Stimulated activated CD8-positive, alpha-beta memory T cell treated with anti-CD3 and anti-CD28 coated beads, Interleukin-4, amount 100 ng/mL, for 24 hours (primary cell): ENCODE measurements around the gene GRID2.

ENCODE experiments used
- DNase-seq: peaks from one replicate; pipeline ENCODE4 v3.0.0-alpha.2; 2020; ENCODE audit warnings: low read depth

GRID2 gene

GRCh38 chr4:93684571-93684970 is 1380.8 kb downstream of the GRID2 start:
- no peak for DNase-seq

- DNase-seq, result no peak
Measured at GRCh38 chr4:93687304-93687703, 1383.5 kb downstream of the GRID2 start.

GRCh38 chr4:93688978-93689377 is 1385.2 kb downstream of the GRID2 start:
- no peak for DNase-seq

DNA sequence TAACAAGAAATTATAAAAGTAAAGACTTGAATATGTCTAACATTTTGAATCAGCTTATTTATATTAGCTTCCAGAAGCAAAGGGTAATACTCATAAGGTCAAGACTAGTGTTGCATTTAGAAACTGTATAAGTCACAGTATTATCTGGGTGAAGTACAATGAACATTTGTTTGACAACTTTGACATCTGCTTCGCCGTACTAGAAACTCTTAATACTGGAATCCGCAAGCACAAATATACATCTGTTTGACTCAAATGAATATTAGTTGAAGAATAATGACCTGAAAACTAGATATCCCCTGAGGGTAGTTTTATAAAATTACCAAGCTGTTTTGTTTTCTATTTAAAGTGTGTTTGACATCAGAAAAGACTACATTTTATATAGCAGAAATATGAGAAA is 1389.4 kb downstream of the GRID2 start:
- DNase-seq, result no peak

GRCh38 chr4:93698686-93699085 is 1394.9 kb downstream of the GRID2 start:
- DNase-seq, result no peak

GRCh38 chr4:93700571-93700970 is 1396.8 kb downstream of the GRID2 start:
- no peak for DNase-seq

GRCh38 chr4:93710101-93710846 is 1406.5 kb downstream of the GRID2 start:
- DNase-seq, result no peak

GRCh38 chr4:93710847-93711430 is 1407.2 kb downstream of the GRID2 start:
- no peak for DNase-seq

- no peak for DNase-seq
Measured at GRCh38 chr4:93718233-93718632, 1414.5 kb downstream of the GRID2 start.

- no peak for DNase-seq
Measured at GRCh38 chr4:93719552-93719951, 1415.8 kb downstream of the GRID2 start.

DNA sequence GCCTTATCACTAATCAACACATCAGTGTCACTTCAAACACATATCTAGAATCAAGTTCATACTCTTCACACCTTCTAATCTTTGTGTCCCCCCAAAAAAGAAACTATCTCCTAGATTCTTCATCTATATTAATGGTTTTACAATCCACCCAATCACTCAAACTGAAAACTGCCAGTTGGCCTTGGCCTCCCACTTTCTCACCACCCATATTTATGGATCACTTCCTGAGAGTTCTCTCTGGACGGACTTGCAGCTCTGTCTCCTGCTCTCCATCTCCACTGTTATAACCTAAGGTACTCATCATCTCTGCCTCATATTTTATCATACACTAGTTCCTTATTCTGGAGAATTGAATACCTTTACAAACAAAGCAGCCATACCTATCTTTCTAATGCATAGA is 1418.7 kb downstream of the GRID2 start:
- DNase-seq, result no peak

DNA sequence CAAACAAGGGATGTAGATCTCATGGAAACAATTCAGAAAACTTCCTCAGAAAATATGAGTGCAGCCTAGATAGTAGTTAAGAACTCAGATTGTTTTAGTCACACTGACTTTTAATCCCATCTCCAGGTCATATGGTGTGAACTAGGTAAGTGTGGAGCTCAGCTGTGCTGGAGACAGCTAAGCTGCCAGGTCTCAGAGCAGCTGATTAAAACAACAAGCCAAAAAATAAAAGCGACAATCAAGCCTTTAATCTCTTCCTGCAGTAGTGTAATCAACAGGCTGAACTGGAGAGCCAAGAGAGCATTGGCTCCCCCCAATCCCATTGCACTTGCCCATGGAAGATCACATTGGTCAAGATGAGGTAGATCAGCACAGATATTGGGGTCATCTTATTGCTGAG is 1426.5 kb downstream of the GRID2 start:
- no peak for DNase-seq

- DNase-seq, result no peak
Measured at GRCh38 chr4:93730760-93731159, 1427.0 kb downstream of the GRID2 start.

DNA sequence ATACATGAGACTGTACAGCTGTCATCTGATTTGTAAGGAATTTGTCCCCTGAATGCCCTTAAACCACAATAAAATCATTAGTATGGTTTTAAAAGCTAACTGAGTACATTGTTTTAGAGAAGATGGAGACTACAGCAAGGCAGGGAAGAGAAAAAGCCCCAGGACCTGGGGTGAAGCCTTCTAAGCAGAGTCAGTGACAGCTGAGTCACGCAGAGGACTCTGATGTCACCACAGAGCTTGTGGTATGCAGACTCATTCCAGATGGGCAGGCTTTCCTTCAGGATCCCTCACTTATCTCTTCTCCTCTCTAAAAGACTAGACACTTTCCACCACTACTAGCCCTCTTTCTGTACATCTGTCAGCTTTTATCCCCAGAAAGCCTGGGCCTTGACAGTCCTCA is 1427.7 kb downstream of the GRID2 start:
- DNase-seq, result no peak

DNA sequence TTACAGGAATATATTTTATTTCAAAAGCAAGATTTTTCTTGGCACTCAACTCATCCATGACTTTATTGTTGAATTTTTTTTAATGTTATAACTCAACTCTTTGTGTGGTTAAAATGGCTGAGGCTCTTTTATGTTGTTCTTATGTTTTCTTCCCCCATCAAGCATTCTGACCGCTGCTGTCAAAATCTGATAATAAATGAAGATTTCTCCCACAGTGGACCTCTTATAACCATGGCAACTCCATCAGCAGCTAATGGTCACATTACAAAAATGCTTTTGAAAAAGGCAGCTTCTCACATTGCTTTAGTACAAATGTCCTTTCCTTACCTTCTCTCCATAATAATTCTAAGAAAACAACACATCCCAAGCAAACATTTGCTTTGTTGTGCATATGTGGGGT is 1428.7 kb downstream of the GRID2 start:
- DNase-seq, result no peak

DNA sequence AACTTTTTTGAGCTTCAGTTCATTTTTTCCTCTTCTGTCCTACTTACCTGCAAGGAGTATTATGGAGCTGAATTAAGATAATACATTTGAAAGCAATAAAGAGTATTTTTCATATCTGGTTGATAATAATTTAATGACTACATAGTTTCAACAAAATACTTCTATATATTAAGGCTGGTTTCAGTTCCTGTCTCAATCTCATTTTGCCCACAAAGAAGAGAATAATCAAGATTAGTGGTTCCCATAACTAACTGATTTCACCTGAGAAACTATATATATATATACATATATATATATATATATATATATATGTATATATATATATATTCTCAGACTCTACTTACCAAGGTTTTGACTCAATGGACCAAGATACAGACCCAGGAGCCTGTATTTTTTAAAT is 1437.1 kb downstream of the GRID2 start:
- DNase-seq, result no peak

GRCh38 chr4:93743022-93743421 is 1439.3 kb downstream of the GRID2 start:
- no peak for DNase-seq

- DNase-seq, result no peak
Measured at GRCh38 chr4:93743635-93744034, 1439.9 kb downstream of the GRID2 start.

DNA sequence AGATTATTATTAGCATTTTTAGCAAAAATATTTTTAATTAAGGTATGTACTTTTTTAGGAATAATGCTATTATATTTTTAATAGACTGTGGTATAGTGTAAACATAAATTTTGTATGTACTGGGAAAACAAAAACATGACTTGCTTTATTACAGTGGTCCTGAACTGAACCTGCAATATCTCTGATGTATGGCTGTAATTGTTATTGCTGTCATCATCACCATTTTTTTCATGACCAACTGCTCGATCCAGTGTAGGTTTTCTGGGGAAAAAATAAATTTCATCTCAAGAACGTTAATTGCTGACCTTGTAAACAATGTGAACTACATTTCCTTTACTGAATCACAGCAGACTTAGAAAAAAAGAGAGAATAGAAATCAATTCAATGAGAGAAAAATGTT is 1441.2 kb downstream of the GRID2 start:
- no peak for DNase-seq

DNA sequence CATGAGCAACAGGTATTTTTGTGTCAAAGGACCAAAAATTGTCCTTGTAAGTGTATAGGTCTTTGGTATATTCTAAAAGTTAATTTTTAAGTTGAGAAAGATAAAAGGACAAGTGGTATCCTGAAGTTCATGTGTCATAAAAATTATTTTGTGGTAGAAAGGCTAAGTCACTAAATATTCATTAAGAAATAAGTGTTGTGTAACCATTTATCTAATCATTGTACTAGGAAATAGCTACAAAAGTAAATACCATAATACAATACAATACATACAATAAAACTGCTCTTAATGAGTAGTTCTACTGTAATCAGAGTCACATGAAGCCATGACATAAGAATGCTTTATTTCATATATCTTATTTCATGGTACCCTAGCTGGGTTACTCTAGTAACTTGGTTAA is 1442.3 kb downstream of the GRID2 start:
- no peak for DNase-seq

DNA sequence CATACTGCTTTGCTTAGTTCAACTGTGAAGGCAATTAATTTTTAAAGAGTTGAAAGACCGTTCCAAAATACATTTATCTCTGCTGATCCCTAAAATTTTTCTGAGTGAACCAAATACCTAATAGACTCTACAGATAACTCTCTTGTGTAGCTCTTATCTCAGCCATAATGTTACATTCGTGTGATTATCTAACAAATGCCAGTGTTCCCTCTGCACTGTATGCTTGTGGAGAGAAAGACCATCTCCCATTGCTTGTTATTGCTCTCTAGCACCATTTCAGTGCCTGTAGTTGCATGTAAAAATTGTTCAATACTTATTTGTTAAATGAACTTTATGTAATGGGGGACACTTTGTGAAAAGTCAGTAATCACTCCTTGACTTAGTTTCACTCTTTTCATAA is 1443.5 kb downstream of the GRID2 start:
- DNase-seq, result no peak

- DNase-seq, result no peak
Measured at GRCh38 chr4:93748373-93749291, 1444.9 kb downstream of the GRID2 start.

- no peak for DNase-seq
Measured at GRCh38 chr4:93749292-93749761, 1445.6 kb downstream of the GRID2 start.
